Ovary (tissue), 9 donors: ENCODE measurements around the gene PLEK2. TPM values are rescaled to one million over a fixed set of nuclear protein-coding genes. Genes with fewer than 3 reads are reported as not detected.

Experiments
- DNase-seq, 5 donors: peaks; one replicate each; pipeline ENCODE4 v3.0.0-alpha.2; 2019 to 2020
- H3K27ac ChIP-seq, 2 donors: fragments of 200-600 bp; one replicate each; pipeline versions ENCODE4 v1.5.1 to v1.8.0; 2019 to 2022
- H3K27me3 ChIP-seq: fragments of 200-600 bp; one replicate; pipeline ENCODE4 v1.8.0; 2022
- H3K36me3 ChIP-seq: fragments of 200-600 bp; sonication (generic); one replicate; pipeline ENCODE4 v1.5.1; 2019
- H3K4me1 ChIP-seq: one replicate; pipeline ENCODE4 v1.8.1; 2013; ENCODE audit warnings: mild to moderate bottlenecking, moderate library complexity; ENCODE audit not compliant: insufficient read depth
- H3K4me3 ChIP-seq: fragments of 200-600 bp; sonication (generic); one replicate; pipeline ENCODE4 v1.5.1; 2017
- H3K9me3 ChIP-seq, 2 donors: fragments of 200-600 bp in 1 of 2; sonication (generic) in 1 of 2; one replicate each; pipeline versions ENCODE4 v1.5.1 to v1.8.1; 2013 to 2019; ENCODE audit warnings: mild to moderate bottlenecking in 1 of 2, moderate library complexity in 1 of 2
- CTCF ChIP-seq, 3 donors: fragments of 450-650 bp in 2 of 3; fragments of 200-600 bp in 1 of 3; IDR thresholded peaks; one replicate each; pipeline versions ENCODE4 v1.5.1 to v1.8.0; 2016 to 2022; ENCODE audit warnings: antibody characterized with exemption in 3 of 3, mild to moderate bottlenecking in 1 of 3
- EP300 ChIP-seq: sonication (generic); formaldehyde crosslinking; IDR thresholded peaks from one replicate; pipeline ENCODE4 v1.6.1; 2017; ENCODE audit warnings: antibody characterized with exemption
- POLR2A ChIP-seq: fragments of 450-650 bp; IDR thresholded peaks from one replicate; pipeline ENCODE4 v1.6.1; 2017; ENCODE audit warnings: antibody characterized with exemption, mild to moderate bottlenecking, moderate library complexity
- WGBS, 3 donors: extraction: QIAGEN DNeasy Blood & Tissue Kit in 1 of 3; methylation state at CpG; one replicate each; pipeline versions ENCODE4 v1.1.5 to v1.1.7; 2013 to 2017; 5-methylcytosine and 5-hydroxymethylcytosine counted together
- intact Hi-C, 4 donors: fragments of 100-400 bp; cut with DNase I; formaldehyde crosslinking; loops; one replicate each; pipeline versions ENCODE4 v1.11.0 to v1.15.1; 2022 to 2023
- polyA plus RNA-seq, 2 donors: library from polyadenylated mRNA; stranded (reverse); fragments of 200-250 nt in 1 of 2; fragments of 350-450 nt in 1 of 2; fragmentation: Illumina TruSeq in 1 of 2; extraction: RNeasy Lipid Tissue Mini Kit (QIAGEN cat#74804) in 1 of 2; gene quantifications; one replicate each; pipeline ENCODE4 v1.2.3, GENCODE V29; 2013 to 2014
- total RNA-seq, 7 donors: library from RNA; depleted of rRNA in 2 of 7; stranded (reverse); fragments of >200 nt in 2 of 7; fragmentation: NEBNext Ultra II Directional in 3 of 7; extraction: Animal tissue kit (Norgen Biotek cat#: 25700) in 3 of 7; gene quantifications; one replicate each; pipeline versions ENCODE4 v1.1.0 to v1.2.4, GENCODE V29; 2016 to 2023
- donor health status: DM: no; HTN: no; CAD: no; lungs with moderate emphysema.
- donor health status: DM: no; HTN: no; CAD: no.
- donor health status: Bipolar disorder and iron deficiency.
- donor health status: DM: yes; HTN: yes; CAD: no.
- donor health status: DM: no; HTN: no; CAD: no.
- donor health status: DM: yes; HTN: yes; CAD: no.

The PLEK2 gene
- total and polyA plus RNA-seq, 9 donors, result 0.43 to 130 (median 1.9) TPM; not detected in 2

DNA sequence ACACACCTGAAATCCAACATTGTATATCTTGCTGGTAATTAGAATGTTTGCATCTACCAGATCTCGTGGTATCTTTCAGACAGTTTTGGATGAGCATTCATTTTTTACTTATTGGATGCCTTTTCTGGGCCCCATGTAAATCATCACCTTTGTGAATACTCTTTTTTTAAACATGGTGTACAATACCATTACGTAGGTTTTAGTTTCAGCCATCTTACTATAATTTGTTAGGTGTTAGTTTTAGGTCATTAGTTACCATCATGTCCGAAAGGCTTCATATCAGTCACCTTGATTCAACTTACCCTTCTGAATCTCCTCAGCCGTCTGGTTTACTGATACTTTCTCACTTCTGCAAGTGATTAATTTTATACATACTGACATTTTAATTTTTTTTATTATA, 46.5 kb downstream of the PLEK2 start:
- TF ChIP-seq EP300, result no peak
- H3K4me1 ChIP-seq, result peaks cover 9% of the 10 kb centered on the region
- intact Hi-C loops, result no loop called here

GRCh38 chr14:67360470-67361206, 51.3 kb downstream of the PLEK2 start:
- H3K4me3 ChIP-seq, result peak overlapping the region; percentile 63
- peaks cover 8% of the 10 kb centered on the region for H3K4me1 ChIP-seq
- H3K27ac ChIP-seq, result peak overlapping the region in 1 of 2 donors; percentile 92
- no peak for DNase-seq
- WGBS, 3 donors, result 1% methylated on average over 33 to 34 of the region's 34 CpGs
- H3K9me3 ChIP-seq, result no peaks in the 10 kb centered on the region
- H3K27me3 ChIP-seq, result no peaks in the 10 kb centered on the region
- intact Hi-C loops, result no loop called here
- TF ChIP-seq POLR2A (no peak), EP300 (no peak), CTCF (IDR thresholded peaks at IDR 0.05) (no peak)
- no peaks in the 10 kb centered on the region for H3K36me3 ChIP-seq

More for the DNA sequence above, 46.5 kb downstream of the PLEK2 start:
- no peak overlapping the region for H3K4me3 ChIP-seq
- no peak for DNase-seq
- H3K9me3 ChIP-seq, result no peaks in the 10 kb centered on the region
- no peaks in the 10 kb centered on the region for H3K27me3 ChIP-seq
- no peak overlapping the region for H3K27ac ChIP-seq
- WGBS, 3 donors, result 89 to 90% (median 89%) methylated on average over 4 of the region's 4 CpGs
- H3K36me3 ChIP-seq, result no peaks in the 10 kb centered on the region

GRCh38 chr14:67359775-67360469, 52.0 kb downstream of the PLEK2 start, which contains the start of the genes ATP6V1D and EIF2S1:
Gene ATP6V1D, minus strand, starts transcription at chr14:67359804. Its CDS starts 106 bp downstream, at chr14:67359698.
Gene EIF2S1, plus strand, starts transcription at chr14:67360328. Its CDS starts 4,440 bp downstream, at chr14:67364768.
- WGBS, 3 donors, result 0 to 1% (median 0%) methylated on average over 47 of the region's 47 CpGs
- Histone ChIP-seq H3K27me3 (no peaks in the 10 kb centered on the region), H3K4me1 (peaks cover 8% of the 10 kb centered on the region), H3K9me3 (no peaks in the 10 kb centered on the region), H3K36me3 (no peaks in the 10 kb centered on the region), H3K27ac (peak within 1 kb of the TSS; percentile 86 to 92), H3K4me3 (peak within 1 kb of the TSS; percentile 63)
- intact Hi-C loops, result no loop called here
- DNase-seq, result peak; percentile 99
- TF ChIP-seq CTCF (IDR thresholded peaks at IDR 0.05), result peak; percentile 92 to 99 (median 98)
- TF ChIP-seq POLR2A, result peak; percentile 80
- TF ChIP-seq EP300, result no peak

GRCh38 chr14:67358924-67359774, 52.8 kb downstream of the PLEK2 start:
- DNase-seq, result peak in 1 of 5 donors; percentile 39
- Histone ChIP-seq H3K36me3 (no peaks in the 10 kb centered on the region), H3K4me1 (peaks cover 8% of the 10 kb centered on the region), H3K27me3 (no peaks in the 10 kb centered on the region), H3K4me3 (peak overlapping the region; percentile 63), H3K9me3 (no peaks in the 10 kb centered on the region), H3K27ac (peak overlapping the region in 1 of 2 donors; percentile 92)
- 1 to 2% (median 1%) methylated on average over 38 of the region's 38 CpGs for WGBS, 3 donors
- no peak for TF ChIP-seq CTCF (IDR thresholded peaks at IDR 0.05)
- no peak for TF ChIP-seq EP300
- no peak for TF ChIP-seq POLR2A
- intact Hi-C loops, result no loop called here
